ENCODE data around the gene HAGHL. TPM values are rescaled to one million over a fixed set of nuclear protein-coding genes. Genes with fewer than 3 reads are reported as not detected.

HAGHL gene
- total RNA-seq, 2 donors from 2014 or later: 8.9 to 11.4 TPM

DNA sequence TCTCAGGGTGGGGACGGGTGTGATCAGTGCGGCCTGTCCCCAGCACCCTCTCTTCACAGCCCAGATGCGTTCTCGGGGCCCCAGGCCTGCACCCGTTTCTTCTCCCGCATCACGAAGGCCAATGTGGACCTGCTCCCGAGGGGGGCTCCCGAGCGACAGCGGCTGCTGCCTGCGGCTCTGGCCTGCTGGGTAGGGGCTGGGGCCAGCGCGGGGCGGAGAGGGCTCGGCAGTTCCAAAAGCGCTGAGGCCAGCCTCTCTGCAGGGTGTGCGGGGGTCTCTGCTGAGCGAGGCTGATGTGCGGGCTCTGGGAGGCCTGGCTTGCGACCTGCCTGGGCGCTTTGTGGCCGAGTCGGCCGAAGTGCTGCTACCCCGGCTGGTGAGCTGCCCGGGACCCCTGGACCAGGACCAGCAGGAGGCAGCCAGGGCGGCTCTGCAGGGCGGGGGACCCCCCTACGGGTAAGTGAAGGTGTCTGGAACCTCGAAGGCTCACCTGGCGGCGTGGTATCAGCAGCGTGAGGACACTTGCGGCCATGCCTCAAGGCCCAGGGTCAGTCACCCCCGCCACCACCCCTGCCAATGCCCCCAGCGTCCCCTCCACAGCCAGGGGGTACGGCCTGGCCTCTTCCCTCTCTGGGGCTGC, 38.1 kb downstream of the HAGHL start:
- H3K27ac Mint-ChIP-seq: no peak overlapping the region
- Histone ChIP-seq H3K36me3 (ENCODE audit: control insufficient read depth, insufficient read depth, low read length) (no peaks in the 10 kb centered on the region), H3K27me3 (ENCODE audit: control insufficient read depth, insufficient read depth, low read length, poor library complexity, severe bottlenecking) (no peaks in the 10 kb centered on the region), H3K9ac (ENCODE audit: extremely low read depth, low read length, poor library complexity, severe bottlenecking) (no peak overlapping the region), H3K4me1 (ENCODE audit: control insufficient read depth, insufficient read depth, low read length) (no peaks in the 10 kb centered on the region), H3K27ac (ENCODE audit: low read depth, low read length) (no peak overlapping the region), H3K9me3 (ENCODE audit: control insufficient read depth, low read length) (no peaks in the 10 kb centered on the region), H3K4me3 (ENCODE audit: low read length) (no peak overlapping the region)
- WGBS, 2 experiments (ENCODE audit: insufficient coverage in 1 of 2, insufficient read length in 1 of 2): 90 to 92% methylated on average over 32 to 38 of the region's 38 CpGs
- no peaks in the 10 kb centered on the region for H3K4me1 Mint-ChIP-seq
- no peak for DNase-seq
- TF ChIP-seq, protein P1, sequence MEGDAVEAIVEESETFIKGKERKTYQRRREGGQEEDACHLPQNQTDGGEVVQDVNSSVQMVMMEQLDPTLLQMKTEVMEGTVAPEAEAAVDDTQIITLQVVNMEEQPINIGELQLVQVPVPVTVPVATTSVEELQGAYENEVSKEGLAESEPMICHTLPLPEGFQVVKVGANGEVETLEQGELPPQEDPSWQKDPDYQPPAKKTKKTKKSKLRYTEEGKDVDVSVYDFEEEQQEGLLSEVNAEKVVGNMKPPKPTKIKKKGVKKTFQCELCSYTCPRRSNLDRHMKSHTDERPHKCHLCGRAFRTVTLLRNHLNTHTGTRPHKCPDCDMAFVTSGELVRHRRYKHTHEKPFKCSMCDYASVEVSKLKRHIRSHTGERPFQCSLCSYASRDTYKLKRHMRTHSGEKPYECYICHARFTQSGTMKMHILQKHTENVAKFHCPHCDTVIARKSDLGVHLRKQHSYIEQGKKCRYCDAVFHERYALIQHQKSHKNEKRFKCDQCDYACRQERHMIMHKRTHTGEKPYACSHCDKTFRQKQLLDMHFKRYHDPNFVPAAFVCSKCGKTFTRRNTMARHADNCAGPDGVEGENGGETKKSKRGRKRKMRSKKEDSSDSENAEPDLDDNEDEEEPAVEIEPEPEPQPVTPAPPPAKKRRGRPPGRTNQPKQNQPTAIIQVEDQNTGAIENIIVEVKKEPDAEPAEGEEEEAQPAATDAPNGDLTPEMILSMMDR (conservative IDR thresholded peaks at IDR 0.05): no peak
- no peaks in the 10 kb centered on the region for H3K27me3 Mint-ChIP-seq (ENCODE audit: insufficient read depth)
- no peaks in the 10 kb centered on the region for H3K9me3 Mint-ChIP-seq
- H3K36me3 Mint-ChIP-seq (ENCODE audit: low read depth): no peaks in the 10 kb centered on the region
- no peak overlapping the region for H3K4me3 Mint-ChIP-seq

DNA sequence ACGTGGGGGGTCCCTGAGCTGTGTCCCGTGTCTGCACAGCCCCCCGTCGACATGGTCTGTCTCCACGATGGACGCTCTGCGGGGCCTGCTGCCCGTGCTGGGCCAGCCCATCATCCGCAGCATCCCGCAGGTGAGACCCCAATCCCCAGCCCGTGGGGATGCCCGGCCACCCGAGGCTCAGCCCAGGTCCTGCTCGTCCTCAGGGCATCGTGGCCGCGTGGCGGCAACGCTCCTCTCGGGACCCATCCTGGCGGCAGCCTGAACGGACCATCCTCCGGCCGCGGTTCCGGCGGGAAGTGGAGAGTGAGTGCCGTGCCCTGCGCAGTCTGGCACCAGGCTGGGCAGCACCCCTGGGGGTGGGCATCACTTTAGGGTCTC, 38.6 kb downstream of the HAGHL start:
- Histone ChIP-seq H3K4me3 (ENCODE audit: low read length) (no peak overlapping the region), H3K36me3 (ENCODE audit: control insufficient read depth, insufficient read depth, low read length) (no peaks in the 10 kb centered on the region), H3K27me3 (ENCODE audit: control insufficient read depth, insufficient read depth, low read length, poor library complexity, severe bottlenecking) (no peaks in the 10 kb centered on the region), H3K9ac (ENCODE audit: extremely low read depth, low read length, poor library complexity, severe bottlenecking) (no peak overlapping the region), H3K27ac (ENCODE audit: low read depth, low read length) (no peak overlapping the region), H3K9me3 (ENCODE audit: control insufficient read depth, low read length) (no peaks in the 10 kb centered on the region), H3K4me1 (ENCODE audit: control insufficient read depth, insufficient read depth, low read length) (no peaks in the 10 kb centered on the region)
- no peaks in the 10 kb centered on the region for H3K36me3 Mint-ChIP-seq (ENCODE audit: low read depth)
- H3K4me3 Mint-ChIP-seq: no peak overlapping the region
- H3K27ac Mint-ChIP-seq: no peak overlapping the region
- H3K4me1 Mint-ChIP-seq: no peaks in the 10 kb centered on the region
- H3K27me3 Mint-ChIP-seq (ENCODE audit: insufficient read depth): no peaks in the 10 kb centered on the region
- WGBS, 2 experiments (ENCODE audit: insufficient coverage in 1 of 2, insufficient read length in 1 of 2): 91 to 95% methylated on average over 12 to 29 of the region's 29 CpGs
- H3K9me3 Mint-ChIP-seq: no peaks in the 10 kb centered on the region
- no peak for DNase-seq
- TF ChIP-seq, protein P1 (conservative IDR thresholded peaks at IDR 0.05): no peak

DNA sequence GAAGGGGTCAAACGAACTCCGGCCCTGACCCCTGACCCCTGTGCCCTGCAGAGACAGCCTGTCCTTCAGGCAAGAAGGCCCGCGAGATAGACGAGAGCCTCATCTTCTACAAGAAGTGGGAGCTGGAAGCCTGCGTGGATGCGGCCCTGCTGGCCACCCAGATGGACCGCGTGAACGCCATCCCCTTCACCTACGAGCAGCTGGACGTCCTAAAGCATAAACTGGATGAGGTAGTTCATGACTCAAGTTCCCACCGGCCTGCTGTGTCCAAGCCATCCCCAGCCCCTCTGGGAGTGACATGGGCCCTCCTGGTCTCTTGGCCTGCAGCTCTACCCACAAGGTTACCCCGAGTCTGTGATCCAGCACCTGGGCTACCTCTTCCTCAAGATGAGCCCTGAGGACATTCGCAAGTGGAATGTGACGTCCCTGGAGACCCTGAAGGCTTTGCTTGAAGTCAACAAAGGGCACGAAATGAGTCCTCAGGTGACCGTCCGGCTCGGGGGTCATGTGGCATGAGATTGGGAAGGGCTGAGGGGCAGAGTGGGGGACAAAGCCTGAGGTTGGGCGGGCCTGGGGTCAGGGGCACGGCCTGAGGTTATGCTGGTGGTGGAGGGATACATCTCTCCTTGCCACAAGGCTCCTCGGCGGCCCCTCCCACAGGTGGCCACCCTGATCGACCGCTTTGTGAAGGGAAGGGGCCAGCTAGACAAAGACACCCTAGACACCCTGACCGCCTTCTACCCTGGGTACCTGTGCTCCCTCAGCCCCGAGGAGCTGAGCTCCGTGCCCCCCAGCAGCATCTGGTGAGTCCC, 39.3 kb downstream of the HAGHL start:
- no peaks in the 10 kb centered on the region for H3K9me3 ChIP-seq (ENCODE audit: control insufficient read depth, low read length)
- Mint-ChIP-seq H3K36me3 (ENCODE audit: low read depth) (no peaks in the 10 kb centered on the region), H3K27ac (no peak overlapping the region), H3K27me3 (ENCODE audit: insufficient read depth) (no peaks in the 10 kb centered on the region), H3K9me3 (no peaks in the 10 kb centered on the region), H3K4me1 (no peaks in the 10 kb centered on the region), H3K4me3 (no peak overlapping the region)
- H3K4me1 ChIP-seq (ENCODE audit: control insufficient read depth, insufficient read depth, low read length): no peaks in the 10 kb centered on the region
- 94 to 97% methylated on average over 25 to 29 of the region's 29 CpGs for WGBS, 2 experiments (ENCODE audit: insufficient coverage in 1 of 2, insufficient read length in 1 of 2)
- no peak overlapping the region for H3K9ac ChIP-seq (ENCODE audit: extremely low read depth, low read length, poor library complexity, severe bottlenecking)
- no peak for DNase-seq
- no peak overlapping the region for H3K27ac ChIP-seq (ENCODE audit: low read depth, low read length)
- H3K4me3 ChIP-seq (ENCODE audit: low read length): no peak overlapping the region
- H3K36me3 ChIP-seq (ENCODE audit: control insufficient read depth, insufficient read depth, low read length): no peaks in the 10 kb centered on the region
- H3K27me3 ChIP-seq (ENCODE audit: control insufficient read depth, insufficient read depth, low read length, poor library complexity, severe bottlenecking): no peaks in the 10 kb centered on the region
- TF ChIP-seq, protein P1 (conservative IDR thresholded peaks at IDR 0.05): no peak
